Measurements from ENCODE around the gene AP3D1.
A peak's percentile ranks its signal among the peaks of the same experiment; 100 is the strongest.

AP3D1 gene

DNA sequence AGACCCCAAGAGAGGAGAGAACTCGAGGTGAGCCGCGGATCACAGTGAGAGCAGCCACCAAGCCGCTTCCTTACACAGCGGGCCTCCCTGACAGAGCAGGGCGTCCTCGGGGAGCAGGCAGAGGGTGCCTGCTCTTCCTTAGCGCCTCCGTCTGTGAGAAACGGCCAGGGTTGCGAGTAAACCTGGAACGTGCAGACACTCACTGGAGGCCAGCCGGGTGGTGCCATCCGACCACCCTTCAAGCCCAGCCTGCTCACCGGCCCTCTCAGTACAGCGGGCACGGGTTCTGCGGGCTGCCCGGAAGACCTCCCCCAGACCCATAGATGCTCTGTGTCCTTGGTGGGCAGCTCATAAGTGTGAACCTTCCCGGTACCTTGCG lies 22.0 kb upstream of the AP3D1 start:
- TF ChIP-seq, protein P1, sequence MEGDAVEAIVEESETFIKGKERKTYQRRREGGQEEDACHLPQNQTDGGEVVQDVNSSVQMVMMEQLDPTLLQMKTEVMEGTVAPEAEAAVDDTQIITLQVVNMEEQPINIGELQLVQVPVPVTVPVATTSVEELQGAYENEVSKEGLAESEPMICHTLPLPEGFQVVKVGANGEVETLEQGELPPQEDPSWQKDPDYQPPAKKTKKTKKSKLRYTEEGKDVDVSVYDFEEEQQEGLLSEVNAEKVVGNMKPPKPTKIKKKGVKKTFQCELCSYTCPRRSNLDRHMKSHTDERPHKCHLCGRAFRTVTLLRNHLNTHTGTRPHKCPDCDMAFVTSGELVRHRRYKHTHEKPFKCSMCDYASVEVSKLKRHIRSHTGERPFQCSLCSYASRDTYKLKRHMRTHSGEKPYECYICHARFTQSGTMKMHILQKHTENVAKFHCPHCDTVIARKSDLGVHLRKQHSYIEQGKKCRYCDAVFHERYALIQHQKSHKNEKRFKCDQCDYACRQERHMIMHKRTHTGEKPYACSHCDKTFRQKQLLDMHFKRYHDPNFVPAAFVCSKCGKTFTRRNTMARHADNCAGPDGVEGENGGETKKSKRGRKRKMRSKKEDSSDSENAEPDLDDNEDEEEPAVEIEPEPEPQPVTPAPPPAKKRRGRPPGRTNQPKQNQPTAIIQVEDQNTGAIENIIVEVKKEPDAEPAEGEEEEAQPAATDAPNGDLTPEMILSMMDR (IDR thresholded peaks at IDR 0.05; ENCODE audit: unreplicated experiment in 3 of 3): no peak
- Mint-ChIP-seq H3K36me3 (ENCODE audit: low read depth) (peaks cover 3% of the 10 kb centered on the region), H3K27me3 (ENCODE audit: low read depth) (no peaks in the 10 kb centered on the region), H3K4me1 (peaks cover 52% of the 10 kb centered on the region), H3K27ac (peak overlapping the region; percentile 38 to 73 (median 63)), H3K4me3 (no peak overlapping the region), H3K9me3 (no peaks in the 10 kb centered on the region)

DNA sequence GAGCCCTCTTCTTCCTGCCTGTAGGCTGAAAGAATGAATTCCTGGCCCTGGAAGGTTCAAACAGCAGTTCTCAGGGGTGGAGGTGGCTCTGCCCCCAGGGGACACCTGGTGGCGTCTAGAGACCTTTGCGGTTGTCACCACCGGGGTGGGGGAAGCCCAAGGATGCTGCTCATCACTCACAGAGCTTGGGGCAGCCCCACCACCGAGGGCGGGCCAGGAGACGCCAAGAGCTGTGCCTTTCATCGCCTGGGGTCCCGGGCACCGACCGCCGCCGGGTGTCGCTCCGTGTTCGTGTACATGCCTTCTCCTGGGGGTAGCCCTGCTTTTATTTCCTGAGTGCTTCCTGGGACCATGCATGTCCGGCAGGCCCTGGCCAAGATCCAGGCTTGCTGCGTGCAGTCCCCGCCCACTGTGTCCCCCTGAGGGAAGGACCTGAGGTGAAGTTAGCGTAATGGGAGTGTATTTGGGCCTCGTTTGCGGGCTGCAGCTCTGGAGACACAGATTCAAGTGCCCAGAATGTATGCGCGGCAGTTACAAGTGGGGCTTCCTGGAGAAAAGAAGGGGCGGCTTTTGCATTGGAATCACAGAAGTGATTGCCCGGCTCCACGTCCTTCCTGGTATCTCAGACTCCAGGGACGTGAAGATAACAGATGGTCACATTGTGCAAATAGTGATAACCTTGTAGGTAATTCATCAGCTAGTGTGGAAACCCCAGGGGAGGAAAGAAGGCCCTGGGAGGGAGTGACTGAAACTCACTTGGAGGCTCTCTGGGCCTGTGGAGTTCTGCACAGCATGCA lies 20.2 kb upstream of the AP3D1 start:
- H3K27me3 Mint-ChIP-seq (ENCODE audit: low read depth): no peaks in the 10 kb centered on the region
- TF ChIP-seq, protein P1 (IDR thresholded peaks at IDR 0.05; ENCODE audit: unreplicated experiment in 3 of 3): no peak
- H3K4me1 Mint-ChIP-seq: peaks cover 58% of the 10 kb centered on the region
- no peaks in the 10 kb centered on the region for H3K9me3 Mint-ChIP-seq
- peak overlapping the region; percentile 57 to 86 (median 66) for H3K27ac Mint-ChIP-seq
- no peak overlapping the region for H3K4me3 Mint-ChIP-seq
- peaks cover 3% of the 10 kb centered on the region for H3K36me3 Mint-ChIP-seq (ENCODE audit: low read depth)

DNA sequence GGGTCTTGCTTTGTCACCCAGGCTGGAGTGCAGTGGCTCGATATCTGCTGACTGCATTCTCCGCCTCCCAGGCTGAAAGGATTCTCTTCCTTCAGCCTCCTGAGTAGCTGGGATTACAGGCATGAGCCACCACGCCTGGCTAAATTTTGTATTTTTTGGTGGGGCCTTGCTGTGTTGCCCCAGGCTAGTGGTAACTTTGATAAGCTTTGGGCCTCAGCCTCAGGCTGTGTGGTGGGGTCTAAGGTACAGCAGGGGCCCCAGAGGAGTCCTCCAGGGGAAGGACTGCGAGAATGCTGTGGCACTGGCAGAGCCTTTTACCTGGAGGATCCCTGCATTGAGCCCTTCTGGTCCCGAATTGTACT lies 19.6 kb upstream of the AP3D1 start:
- peak overlapping the region in 1 of 3 experiments; percentile 23 for H3K4me3 Mint-ChIP-seq
- H3K27me3 Mint-ChIP-seq (ENCODE audit: low read depth): no peaks in the 10 kb centered on the region
- peaks cover 55% of the 10 kb centered on the region for H3K4me1 Mint-ChIP-seq
- TF ChIP-seq, protein P1 (IDR thresholded peaks at IDR 0.05; ENCODE audit: unreplicated experiment in 3 of 3): no peak
- no peaks in the 10 kb centered on the region for H3K9me3 Mint-ChIP-seq
- peaks cover 3% of the 10 kb centered on the region for H3K36me3 Mint-ChIP-seq (ENCODE audit: low read depth)
- H3K27ac Mint-ChIP-seq: peak overlapping the region in 1 of 3 experiments; percentile 85

DNA sequence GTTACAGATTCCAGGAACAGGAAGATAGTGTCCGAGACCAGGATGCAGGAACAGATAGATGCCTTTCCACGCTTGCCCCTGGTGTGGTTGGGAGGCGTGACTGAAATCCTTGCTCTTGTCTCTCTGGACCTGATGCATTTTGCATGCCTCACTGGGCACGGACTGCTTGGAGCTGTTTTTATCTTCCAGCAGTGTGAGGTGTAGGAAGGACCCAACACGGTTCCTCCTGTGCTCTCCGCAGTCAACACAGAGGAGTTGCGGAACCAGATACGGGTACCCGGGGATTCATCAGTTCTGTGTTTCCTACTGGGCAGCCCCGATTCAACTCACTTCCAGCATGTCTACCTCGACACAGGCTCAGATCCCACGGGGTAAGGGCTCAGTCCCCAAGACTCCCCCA lies 18.9 kb upstream of the AP3D1 start:
- Mint-ChIP-seq H3K27ac (peak overlapping the region; percentile 40 to 85 (median 77)), H3K27me3 (ENCODE audit: low read depth) (no peaks in the 10 kb centered on the region), H3K36me3 (ENCODE audit: low read depth) (peaks cover 3% of the 10 kb centered on the region), H3K9me3 (no peaks in the 10 kb centered on the region), H3K4me1 (peaks cover 58% of the 10 kb centered on the region), H3K4me3 (peak overlapping the region; percentile 41 to 68 (median 47))
- TF ChIP-seq, protein P1 (IDR thresholded peaks at IDR 0.05; ENCODE audit: unreplicated experiment in 3 of 3): no peak

DNA sequence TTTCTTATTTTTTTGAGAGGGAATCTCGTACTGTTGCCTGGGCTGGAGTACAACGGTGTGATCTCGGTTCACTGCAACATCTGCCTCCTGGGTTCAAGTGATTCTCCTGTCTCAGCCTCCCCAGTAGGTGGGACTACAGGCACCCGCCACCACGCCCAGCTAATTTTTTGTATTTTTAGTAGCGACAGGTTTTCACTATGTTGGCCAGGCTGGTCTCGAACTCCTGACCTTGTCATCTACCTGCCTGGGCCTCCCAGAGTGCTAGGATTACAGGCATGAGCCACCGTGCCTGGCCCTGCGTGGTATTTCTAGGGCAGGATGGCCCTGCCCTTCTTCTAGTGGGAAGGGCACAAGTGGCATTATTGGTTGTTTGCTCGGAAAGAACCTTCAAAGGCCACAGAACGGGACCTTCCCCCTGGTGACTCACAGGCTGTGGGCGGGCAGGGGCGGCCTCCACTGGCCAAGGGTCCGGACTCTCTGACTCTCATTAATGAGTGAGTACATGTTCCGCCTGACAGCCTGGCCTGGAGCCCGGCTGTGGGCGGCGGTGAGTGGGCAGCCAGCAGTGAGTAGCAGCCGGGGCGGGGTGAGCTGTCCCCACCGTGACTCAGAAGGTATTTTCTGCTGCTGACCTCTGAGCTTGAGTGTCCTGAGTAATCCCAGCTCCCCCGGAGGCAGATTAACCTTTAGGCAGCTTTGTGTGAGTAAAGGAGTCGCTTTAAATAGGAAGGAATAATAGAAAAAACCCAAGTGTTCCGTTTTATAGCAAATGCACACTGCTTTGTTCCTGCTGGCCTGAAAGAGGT lies 17.5 kb upstream of the AP3D1 start:
- Mint-ChIP-seq H3K27me3 (ENCODE audit: low read depth) (no peaks in the 10 kb centered on the region), H3K9me3 (no peaks in the 10 kb centered on the region), H3K27ac (peak overlapping the region; percentile 45 to 90 (median 52)), H3K4me1 (peaks cover 52% of the 10 kb centered on the region), H3K36me3 (ENCODE audit: low read depth) (no peaks in the 10 kb centered on the region), H3K4me3 (peak overlapping the region; percentile 49 to 60 (median 56))
- TF ChIP-seq, protein P1 (IDR thresholded peaks at IDR 0.05; ENCODE audit: unreplicated experiment in 3 of 3): no peak

All from nephron (organoid).